Measurements from ENCODE around the gene FAM131B.
"Not testable (repeated sequence)": the region's sequence is repeated elsewhere in the genome, so short reads cannot be mapped to it uniquely, and the experiment has no call there.

Gene FAM131B

GRCh38 chr7:143362131-143363015, at the start of gene FAM131B:
Gene FAM131B (minus strand): TSS chr7:143362713. CDS start chr7:143362603, 110 bp downstream.
- no peak for DNase-seq (ENCODE audit: low read depth, low spot score)

DNA sequence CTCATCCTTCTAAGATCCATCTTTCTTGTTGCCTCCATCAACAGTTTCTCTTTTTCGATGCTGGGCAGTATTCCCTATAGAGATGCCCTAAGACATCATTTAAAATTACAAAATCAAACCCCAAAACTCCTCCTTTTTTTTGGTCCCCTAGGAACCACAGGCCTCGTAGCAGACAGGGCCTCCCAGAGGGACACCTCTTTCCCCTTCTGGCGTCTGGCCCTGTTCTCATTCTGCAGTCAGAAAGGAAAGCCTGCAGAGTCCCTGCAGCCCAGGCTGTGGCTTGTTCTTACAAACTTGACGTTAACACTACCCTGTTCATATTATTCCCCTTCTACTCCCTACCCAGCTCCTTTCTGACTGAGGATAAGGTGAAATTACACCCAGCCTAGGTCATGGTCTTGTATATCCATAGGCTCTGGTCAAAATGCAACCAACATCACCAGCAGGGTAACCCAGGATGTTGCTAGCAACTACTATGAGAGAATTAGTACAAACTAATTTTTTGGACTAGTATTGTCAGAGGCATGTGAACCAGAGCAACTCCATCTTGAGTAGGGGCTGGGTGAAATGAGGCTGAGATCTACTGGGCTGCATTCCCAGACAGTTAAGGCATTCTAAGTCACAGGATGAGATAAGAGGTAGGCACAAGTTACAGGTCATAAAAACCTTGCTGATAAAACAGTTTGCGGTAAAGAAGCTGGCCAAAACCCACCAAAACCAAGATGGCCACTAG, 49.6 kb upstream of the FAM131B start:
- DNase-seq (ENCODE audit: low read depth, low spot score): no peak

- no peak for DNase-seq (ENCODE audit: low read depth, low spot score)
Observed at GRCh38 chr7:143410521-143411004, 48.0 kb upstream of the FAM131B start.

GRCh38 chr7:143408686-143409561, 46.4 kb upstream of the FAM131B start, which contains the start of gene EPHA1:
Gene EPHA1 (minus strand): TSS chr7:143408856. CDS start chr7:143408805, 51 bp downstream.
- no peak for DNase-seq (ENCODE audit: low read depth, low spot score)

GRCh38 chr7:143408252-143408685, 45.8 kb upstream of the FAM131B start:
- no peak for DNase-seq (ENCODE audit: low read depth, low spot score)

DNA sequence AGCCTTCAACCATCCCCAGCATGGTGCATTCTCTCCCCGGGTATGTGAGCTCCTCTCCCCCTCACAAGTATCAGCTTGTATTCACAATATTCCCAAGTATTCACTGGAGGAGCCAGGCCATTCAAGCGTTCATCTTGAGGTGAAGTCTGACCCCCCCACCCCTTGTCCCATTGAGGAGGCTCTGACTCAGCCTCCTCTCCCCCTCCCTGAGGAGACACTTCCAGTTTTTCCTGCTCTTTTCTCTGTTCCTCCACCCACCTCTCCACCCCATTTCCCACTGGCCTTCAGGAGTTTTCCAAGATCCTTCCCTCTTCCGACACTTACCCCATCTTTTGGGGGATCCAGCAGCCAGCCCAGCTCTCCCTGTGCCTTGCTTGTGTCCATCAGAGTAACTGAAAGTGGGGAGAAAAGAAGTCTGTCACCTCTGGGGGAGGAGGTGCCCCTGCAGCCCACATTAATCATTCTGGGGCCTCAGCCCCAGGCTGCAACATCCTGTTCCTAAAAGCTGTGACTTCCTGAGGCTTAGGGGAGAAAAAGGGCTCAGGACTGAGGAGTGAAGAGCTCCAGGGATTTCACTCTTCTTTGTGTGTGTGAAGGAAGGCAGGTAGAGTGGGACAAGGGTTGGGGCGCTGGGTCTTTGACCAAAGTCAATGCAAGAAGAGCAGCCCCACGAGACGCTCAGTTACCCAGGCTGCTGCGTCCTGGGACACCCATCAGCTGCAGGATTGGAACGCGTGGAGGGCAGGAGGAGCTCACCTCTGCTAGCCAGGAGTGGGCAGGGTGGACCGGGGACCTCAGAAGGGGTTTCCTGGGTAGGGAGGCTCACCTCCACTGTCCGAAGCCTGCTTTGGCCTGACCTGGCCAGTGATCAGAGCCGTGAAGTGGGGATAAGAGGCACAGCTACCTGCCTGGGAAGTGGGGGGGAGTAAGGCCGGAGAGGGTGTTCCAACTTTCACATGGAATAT, 45.1 kb upstream of the FAM131B start:
- no peak for DNase-seq (ENCODE audit: low read depth, low spot score)

- no peak for DNase-seq (ENCODE audit: low read depth, low spot score)
Observed at GRCh38 chr7:143406002-143406357, 43.5 kb upstream of the FAM131B start.

GRCh38 chr7:143405173-143406001, 42.9 kb upstream of the FAM131B start:
- no peak for DNase-seq (ENCODE audit: low read depth, low spot score)

DNA sequence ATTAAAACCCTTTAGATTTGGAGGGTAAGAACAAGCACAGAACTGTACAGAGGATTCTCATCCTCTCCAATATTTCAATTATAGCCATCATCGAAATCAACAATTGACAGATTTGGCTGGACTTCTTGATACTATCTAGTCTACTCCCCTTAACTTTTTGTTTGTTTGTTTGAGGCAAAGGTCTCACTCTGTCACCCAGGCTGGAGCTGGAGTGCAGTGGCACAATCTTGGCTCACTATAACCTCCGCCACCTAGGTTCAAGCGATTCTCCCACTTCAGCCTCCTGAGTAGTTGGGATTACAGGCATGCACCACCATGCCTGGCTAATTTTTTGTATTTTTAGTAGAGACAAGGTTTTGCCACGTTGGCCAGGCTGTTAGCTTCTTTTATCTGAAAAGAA, 39.7 kb upstream of the FAM131B start:
- not testable (repeated sequence) for DNase-seq (ENCODE audit: low read depth, low spot score)

- DNase-seq (ENCODE audit: low read depth, low spot score): no peak
Observed at GRCh38 chr7:143401265-143401664, 38.8 kb upstream of the FAM131B start.

DNA sequence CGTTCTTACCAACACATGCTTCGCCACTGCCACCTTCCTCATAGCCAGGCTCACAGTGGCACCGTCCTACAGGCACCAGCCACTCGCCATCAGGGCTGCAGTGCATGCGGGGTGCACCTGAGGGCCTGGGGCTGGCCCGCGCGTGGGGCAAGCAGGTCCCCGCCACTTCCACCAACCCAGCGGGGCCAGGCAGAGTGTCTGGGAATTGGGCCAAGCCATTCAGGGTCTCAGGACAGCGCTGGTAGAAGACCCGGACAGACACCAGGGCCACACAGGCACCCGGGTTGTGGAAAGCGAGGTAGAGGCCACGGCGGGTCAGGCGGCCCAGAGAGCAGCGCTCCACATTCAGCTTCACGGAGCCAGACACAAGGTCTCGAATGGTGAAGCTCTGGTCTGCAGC, 37.1 kb upstream of the FAM131B start:
- DNase-seq (ENCODE audit: low read depth, low spot score): no peak

GRCh38 chr7:143399151-143399550, 36.6 kb upstream of the FAM131B start:
- DNase-seq (ENCODE audit: low read depth, low spot score): no peak

DNA sequence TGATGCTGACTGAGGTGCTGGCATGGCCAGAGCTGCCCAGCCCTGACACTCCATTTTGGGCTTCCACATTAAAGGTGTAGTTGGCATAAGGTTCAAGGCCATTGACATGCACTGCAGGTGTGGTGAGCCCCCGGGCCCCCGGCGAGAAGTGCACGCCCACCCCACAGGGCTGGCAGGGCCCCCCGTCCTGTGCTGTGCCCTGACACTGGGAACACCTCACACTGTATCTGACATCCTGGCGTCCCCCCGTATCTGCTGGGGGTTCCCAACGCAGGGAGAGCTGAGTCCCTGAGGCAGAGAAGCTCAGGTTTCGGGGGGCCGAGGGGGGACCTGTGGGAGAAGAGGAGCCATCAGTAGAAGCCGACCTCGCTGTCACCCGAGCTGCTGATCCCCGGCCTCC, 36.1 kb upstream of the FAM131B start:
- DNase-seq (ENCODE audit: low read depth, low spot score): no peak

DNA sequence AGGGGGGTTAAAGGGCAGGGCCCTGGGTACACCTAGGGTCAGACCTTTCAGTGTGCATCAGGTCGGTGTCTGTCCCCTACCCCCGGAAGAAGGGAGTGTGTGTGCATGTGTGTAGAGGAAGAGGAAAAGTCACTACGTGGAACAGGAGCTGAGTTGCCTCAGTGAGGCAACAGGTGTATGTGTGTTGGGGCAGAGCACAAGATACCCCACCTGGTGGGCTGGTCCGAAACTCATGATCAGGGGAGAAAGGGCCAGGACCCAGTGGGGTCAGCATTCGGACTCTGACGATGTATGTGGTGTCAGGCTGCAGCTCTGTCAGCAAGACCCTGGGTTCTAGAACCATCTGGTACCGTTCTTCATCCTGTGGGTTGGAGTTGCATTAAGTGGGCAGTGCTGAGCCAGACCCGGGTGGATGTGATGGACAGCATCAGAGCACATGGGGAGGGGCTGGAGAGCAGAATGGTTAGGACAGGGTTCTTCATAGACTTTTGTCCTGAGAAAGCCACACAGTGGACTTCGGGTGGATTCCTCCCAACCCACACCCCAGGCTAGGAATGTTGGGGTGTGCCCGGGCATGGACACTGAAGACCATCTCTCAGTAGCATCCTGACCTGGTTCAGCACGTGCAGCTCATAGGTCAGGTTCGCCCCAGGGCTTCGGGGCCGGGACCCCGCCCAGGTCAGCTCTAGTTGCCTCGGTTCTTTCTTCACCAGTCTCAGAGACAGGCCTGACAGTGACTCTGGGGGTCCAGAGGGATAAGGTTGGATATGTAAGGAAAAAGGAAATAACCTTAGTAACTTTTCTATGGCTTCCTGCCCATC, 35.4 kb upstream of the FAM131B start:
- DNase-seq (ENCODE audit: low read depth, low spot score): no peak

DNA sequence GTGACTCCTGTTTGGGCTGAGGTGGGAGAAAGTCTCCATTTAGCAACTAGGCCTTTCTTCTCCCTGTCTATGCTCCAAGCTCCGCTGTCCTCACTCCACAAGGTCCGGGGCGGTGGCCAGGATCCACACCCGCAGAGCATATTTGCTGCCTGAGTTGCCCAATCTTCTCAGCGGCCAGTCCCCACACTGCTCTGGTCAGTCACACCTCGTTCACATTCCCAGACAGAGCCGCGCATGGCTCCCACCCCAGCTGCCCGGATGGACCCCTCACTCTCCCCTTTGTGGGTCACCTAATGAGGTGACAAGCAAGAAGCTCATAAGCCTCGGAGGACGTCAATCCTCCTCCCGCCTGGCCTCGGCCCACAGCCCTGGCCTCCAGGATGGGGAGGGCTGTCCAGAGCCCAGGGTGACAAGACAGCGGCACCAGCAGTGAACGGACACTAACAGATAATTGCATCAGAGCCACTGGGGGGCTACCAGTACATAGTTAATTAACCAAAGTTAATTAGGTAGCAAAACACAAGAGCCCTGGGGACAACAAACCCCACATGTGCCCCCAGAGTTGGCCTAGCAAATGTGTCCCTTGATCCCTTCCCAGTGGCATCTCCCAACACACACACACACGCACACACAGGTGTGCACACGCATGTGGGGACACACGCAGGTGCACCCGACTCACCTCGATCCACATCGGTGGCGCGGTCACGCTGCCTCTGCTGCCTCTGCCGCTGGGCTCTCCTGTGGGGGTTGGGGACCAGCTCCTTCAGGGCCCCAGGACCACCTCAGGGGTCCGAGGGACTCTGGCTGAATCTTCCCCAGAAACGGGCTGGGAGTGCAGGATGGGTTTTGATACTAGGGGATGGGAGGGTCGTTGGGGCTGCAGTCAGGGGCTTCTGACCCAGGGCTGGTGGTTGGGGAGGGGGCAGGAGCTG, 34.4 kb upstream of the FAM131B start:
- no peak for DNase-seq (ENCODE audit: low read depth, low spot score)

GRCh38 chr7:143396182-143396581, 33.7 kb upstream of the FAM131B start:
- no peak for DNase-seq (ENCODE audit: low read depth, low spot score)

Measured in brain pericyte (primary cell).